RCC 7860 (cell line): ENCODE measurements around the gene CFAP126.
A peak's percentile ranks its signal among the peaks of the same experiment; 100 is the strongest.
"Not testable (repeated sequence)": the region's sequence is repeated elsewhere in the genome, so short reads cannot be mapped to it uniquely, and the experiment has no call there.

Experiments
- DNase-seq: peaks from one replicate; pipeline ENCODE4 v3.0.0-alpha.2; 2015; ENCODE audit warnings: low spot score
- FAIRE-seq: peaks from 2 replicates; lab custom pipeline; 2012; peaks lifted over from hg19 to GRCh38; lab: Jason Lieb, UNC

The CFAP126 gene, protein sequence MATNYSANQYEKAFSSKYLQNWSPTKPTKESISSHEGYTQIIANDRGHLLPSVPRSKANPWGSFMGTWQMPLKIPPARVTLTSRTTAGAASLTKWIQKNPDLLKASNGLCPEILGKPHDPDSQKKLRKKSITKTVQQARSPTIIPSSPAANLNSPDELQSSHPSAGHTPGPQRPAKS

DNA sequence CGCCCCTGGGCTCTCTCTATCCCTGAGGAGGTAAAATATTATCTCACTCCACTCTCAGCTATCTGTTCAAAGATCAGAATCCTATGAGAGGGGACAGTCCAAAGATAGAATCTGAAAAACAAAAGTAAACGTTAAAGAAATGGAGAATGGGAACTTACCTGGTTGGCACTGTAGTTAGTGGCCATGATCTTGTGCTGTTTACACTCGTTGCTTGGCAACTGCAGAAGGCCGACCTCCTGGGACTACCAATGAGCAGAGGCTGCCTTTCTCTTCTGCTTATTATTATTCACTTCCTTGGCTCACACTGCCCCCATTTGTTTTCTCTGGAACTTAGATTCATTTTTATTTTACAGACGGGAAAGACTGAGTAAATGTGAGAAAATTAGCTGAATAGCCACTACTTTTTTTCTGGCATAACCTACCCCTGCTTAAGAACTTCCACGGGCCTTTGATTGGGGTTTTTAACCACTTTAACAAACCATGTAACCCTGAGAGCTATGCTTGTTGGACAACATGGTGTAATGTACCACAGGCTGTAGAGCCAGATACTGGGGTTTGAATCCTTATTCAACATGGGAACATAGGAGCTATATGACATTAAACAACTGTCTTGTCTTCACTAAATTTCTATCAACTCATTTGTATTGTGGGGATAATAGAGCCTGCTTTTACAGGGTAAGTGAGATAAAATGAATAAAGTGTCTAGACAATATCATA is at the start of gene CFAP126:
Gene CFAP126 (minus strand): TSS at position 193 of the 717 bp plus-strand sequence. CDS start 8 bp downstream, at position 185.
- DNase-seq, result peak; percentile 56
- no peak for FAIRE-seq

DNA sequence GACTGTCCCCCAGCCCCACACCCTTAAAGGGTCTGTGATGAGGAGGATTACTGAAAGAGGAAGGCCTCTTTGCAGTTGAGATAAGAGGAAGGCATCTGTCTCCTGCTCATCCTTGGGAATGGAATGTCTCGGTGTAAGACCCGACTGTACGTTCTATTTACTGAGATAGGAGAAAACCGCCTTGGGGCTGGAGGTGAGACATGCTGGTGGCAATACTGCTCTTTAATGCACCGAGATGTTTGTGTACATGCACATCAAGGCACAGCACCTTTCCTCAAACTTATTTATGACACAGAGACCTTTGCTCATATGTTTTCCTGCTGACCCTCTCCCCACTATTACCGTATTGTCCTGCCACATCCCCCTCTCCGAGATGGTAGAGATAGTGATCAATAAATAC is 45.4 kb upstream of the CFAP126 start:
- DNase-seq, FAIRE-seq: not testable (repeated sequence)

DNA sequence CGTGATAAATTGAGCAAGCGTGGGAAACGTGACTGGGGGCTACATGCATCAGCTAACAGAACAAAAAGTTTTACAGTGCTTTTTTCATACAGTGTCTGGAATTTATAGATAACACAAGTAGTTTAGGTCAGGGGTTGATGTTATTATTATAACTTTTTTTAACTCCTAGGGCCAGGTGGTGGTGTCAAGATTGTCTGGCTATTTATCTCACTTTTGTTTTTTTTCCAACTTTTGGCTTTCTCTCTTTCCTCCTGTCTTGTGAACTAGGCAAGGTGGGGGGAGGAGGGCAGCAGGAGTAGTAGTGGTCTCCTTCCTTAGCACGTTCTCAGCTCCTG is 42.9 kb upstream of the CFAP126 start:
- FAIRE-seq, DNase-seq: not testable (repeated sequence)

DNA sequence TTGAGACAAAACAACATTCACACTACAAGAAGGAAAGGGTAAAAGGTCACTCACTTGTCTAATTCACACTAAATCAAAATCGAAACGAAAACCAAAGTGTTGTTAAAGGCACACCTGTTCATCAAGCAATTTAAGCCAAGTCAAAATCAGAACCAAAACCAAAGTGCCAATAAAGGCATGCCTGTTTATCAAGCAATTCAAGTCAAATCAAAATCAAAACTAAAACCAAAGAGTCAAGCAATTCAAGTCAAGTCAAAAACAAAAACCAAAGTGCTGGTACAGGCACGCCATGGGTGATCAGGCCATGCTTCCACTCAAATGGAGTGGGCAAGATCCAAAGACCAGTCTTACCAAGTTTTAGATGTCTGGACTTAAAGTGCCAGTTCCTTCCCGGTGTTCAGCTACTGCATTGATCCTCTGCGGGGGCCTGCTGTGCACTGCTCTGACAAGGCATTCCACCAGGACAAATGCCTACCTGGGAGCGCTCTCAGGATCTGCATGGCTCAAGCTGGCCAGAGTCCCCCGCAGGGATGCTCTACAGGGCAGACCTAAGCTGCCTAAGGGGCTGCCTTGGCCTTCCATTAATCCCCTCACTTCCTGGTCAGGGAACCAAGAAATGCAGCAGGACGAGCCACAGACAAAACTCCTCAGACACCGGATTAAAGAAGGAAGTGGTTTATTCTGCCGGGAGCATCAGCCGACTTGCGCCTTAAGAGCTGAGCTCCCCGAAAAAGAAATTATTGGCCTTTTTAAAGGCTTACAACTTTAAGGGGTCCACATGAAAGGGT is 42.4 kb upstream of the CFAP126 start:
- not testable (repeated sequence) for FAIRE-seq, DNase-seq

DNA sequence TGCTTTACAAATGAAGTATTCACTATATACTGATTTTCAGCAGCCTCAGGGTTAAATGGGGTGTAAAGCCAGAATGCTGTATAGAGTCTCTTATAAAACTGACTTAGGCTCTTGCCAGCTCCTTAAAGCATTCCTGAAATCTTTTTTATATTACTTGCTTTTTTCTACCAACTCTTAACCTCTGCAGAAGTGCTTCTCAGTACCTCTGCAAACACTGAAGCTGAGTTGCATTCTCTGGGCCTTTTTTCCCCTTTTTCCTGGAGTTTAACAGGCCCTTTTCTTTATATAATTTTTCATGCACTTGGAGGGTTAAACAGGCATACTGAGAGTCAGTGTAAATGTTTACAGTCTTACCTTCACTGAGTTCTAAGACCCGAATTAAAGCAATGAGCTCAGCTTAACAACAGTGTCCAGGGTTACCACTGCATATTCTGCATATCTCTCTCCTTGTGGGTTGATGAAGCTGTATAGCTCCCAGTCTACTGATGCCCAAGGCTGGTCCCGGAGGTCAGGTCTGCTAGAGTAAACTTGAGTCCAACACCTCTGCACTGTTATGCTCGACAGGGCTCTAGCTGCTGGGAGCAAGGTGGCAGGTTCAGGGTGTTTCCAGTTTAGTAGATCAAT is 40.9 kb upstream of the CFAP126 start:
- DNase-seq, result no peak
- FAIRE-seq, result no peak

DNA sequence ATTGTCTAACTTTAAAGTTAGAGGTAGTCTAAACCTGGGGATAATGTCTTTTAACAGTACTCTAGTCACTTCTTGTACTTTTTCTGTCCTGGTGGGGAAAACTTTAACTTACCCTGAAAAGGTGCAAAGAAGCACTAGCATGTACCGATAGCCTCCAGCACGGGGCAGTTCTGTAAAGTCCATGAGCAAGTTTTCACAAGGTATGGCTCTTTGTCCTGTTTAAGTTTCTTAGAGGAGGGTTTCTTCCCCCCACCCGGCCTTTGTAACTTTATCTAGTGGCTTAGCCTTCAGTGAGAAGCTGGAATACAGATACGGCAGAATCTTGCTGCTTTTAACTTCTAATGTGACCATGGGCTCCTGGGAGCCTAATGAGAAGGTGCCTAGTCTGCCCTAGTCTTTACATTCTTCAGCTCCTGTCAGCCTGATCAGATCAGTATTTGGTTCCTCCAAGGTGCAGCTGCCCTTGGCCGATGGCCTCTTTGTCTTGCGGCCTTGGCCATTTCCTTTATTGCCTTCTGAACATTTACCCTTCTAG is 39.8 kb upstream of the CFAP126 start:
- FAIRE-seq (no peak), DNase-seq (no peak)

DNA sequence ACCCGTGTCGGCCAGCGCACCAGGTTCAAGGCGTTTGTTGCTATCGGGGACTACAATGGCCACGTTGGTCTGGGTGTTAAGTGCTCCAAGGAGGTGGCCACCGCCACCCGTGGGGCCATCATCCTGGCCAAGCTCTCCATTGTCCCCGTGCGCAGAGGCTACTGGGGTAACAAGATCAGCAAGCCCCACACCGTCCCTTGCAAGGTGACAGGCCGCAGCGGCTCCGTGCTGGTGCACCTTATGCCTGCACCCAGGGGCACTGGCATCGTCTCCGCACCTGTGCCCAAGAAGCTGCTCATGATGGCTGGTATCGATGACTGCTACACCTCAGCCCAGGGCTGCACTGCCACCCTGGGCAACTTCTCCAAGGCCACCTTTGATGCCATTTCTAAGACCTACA is 38.9 kb upstream of the CFAP126 start:
- DNase-seq, FAIRE-seq: not testable (repeated sequence)

DNA sequence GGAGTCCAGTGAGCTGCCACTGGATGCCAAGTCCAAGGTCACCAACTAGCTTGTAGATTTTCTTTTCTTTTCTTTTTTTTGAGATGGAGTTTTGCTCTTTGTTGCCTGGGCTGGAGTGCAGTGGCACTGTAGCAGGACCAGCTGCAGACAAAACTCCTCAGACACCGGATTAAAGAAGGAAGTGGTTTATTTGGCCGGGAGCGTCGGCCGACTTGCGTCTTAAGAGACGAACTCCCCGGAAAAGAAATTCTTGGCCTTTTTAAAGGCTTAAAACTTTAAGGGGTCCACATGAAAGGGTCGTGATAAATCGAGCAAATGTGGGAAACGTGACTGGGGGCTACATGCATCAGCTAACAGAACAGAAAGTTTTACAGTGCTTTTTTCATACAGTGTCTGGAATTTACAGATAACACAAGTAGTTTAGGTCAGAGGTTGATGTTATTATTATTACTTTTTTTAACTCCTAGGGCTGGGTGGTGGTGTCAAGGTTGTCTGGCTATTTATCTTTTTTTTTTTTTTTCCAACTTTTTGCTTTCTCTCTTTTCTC is 36.4 kb upstream of the CFAP126 start:
- no peak for FAIRE-seq
- no peak for DNase-seq

DNA sequence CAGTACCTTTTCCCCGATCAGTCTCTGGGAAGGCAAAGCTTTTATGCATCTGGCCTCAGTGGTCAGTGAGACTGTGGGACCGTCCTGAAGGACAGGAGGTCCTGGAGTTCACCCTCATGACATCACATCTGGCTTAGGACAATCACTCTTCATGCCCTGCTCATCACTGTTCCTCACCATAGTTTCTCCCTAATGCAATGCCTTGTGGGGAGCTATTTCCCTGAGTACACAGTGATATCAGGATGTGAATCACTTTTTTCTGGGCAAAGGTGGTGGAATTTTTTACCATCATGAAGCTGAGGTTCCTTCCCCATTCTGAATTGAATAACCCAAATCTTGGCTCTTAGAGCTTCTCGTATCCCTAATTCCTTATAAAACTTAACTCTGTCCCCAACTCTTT is 34.8 kb upstream of the CFAP126 start:
- DNase-seq (no peak), FAIRE-seq (no peak)

DNA sequence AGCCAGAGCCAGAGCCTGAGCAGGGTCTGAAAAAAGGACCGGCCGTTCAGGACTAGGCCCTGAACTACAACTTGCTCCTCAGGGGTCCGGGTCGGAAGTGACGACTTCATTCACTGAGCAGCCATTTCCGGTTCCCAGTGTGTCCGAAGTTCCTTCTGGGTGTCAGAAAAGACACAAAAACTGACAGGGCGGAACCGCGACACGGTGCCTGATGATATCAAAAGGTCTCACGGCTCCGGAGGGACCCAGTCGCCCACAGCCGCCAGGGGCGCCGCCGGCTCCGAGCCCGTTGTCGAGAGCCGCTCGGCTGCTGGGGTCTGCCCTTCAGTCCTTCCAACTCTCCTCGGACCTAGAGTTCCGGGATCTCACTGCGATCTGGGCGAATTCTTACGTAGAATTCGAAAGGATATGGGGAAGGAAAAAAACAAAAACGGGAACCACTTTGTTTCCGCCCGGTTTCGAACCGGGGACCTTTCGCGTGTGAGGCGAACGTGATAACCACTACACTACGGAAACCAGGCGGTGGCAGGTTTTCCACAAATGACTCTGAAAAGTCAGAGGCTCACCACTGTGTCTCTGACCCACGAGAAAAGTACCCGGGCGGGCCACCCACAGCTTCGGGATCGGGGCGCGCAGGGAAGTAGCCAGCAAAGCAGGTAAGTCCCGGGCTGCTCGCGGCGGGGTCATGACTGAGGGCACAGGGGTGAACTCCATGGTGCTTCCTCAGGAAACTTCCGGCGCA is 31.8 kb upstream of the CFAP126 start:
- FAIRE-seq, result peak; percentile 2
- DNase-seq, result peak; percentile 94

DNA sequence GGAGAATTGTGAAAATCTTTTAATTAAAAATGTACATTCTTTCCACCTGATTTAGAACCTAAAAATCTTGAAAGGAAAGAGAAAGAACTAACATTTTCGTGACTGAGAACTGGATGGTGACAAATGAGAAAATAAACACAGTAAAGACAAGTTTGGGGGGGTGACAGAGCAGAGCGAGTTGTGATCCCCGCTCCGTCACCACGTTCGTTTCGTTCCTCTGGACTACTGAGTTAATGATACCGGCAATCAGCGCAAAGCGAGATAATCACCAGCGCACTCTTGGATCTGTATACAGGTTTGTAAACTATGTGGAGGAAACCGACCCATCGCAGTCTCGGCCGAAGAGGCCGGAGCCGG is 31.2 kb upstream of the CFAP126 start:
- DNase-seq, result no peak

DNA sequence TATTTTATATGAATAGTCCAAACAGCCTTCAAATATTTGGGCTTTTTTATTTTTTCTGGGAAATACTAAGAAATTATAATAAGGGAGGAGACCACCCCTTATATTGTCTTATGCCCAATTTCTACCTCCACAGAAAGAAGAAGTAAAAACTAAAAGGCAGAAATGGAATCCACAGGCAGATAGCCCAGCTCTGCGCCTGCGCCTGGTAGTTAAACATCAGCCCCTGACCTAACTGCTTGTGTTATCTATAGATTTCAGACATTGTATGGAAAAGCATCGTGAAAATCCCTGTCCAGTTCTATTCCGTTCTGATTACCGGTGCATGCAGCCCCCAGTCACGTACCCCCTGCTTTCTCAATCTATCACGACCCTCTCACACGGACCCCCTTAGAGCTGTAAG is 29.4 kb upstream of the CFAP126 start:
- not testable (repeated sequence) for FAIRE-seq, DNase-seq

More for the DNA sequence above, 31.2 kb upstream of the CFAP126 start:
- no peak for FAIRE-seq

DNA sequence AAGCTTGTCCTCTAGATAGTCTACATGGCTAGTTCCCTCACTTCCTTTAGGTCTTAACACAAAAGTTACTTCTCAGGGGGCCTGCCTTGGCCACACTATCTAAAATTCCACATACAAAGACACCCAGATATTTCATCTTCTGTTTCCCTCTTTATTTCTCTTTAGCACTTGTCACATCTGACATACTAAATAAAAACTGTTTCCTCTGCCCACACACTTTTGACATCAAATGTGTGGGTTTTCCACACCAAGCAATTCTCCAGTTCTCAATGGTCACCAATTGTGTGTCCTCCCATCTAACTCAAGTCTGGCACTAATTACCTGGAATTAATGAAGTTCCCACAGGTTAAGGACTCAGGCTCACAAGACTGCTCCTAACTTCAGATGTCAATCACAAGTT is 25.5 kb upstream of the CFAP126 start:
- FAIRE-seq, result no peak
- DNase-seq, result no peak

DNA sequence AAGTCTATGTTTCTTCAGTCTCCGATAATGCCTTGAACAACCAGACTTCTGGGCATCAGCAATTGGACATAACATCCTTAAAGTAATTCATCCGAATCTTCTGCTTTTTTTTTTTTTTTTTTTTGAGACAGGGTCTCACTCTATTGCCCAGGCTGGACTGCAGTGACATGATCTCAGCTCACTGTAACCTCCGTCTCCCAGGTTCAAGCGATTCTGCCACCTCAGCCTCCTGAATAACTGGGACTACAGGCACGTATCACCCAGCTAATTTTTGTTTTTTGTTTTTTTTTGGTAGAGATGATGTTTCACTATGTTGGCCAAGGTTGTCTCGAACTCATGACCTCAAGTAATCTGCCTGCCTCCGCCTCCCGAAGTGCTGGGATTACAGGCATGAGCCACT is 23.9 kb upstream of the CFAP126 start:
- FAIRE-seq (no peak), DNase-seq (no peak)

DNA sequence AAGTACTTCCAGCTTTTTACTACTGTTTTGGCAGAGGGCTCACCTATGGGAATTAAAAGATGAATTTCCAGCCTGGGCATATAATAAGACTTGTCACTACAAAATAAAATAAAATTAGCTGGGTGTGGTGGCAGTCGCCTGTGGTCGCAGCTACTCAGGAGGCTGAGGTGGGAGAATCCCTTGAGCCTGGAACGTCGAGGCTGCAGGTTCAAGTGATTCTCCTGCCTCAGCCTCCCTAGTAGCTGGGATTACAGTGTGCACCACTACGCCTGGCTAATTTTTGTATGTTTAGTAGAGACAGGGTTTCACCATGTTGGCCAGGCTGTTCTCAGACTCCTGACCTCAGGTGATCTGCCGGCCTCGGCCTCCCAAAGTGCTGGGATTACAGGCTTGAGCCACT is 23.5 kb upstream of the CFAP126 start:
- not testable (repeated sequence) for DNase-seq, FAIRE-seq

DNA sequence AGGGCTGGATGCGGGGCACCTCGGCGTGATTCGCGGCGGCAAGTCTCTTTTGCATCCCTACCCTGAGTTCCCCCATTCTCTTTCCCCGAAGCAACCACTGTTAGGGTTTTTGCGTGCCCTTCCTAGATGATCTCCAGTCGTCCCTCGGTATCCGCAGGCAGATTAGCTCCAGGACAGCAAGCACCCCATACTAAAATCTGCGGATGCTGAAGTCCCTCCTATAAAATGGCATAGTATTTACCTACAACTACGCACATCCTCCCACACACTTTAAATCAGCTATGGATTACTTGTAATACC is 22.8 kb upstream of the CFAP126 start:
- no peak for FAIRE-seq
- DNase-seq, result no peak

DNA sequence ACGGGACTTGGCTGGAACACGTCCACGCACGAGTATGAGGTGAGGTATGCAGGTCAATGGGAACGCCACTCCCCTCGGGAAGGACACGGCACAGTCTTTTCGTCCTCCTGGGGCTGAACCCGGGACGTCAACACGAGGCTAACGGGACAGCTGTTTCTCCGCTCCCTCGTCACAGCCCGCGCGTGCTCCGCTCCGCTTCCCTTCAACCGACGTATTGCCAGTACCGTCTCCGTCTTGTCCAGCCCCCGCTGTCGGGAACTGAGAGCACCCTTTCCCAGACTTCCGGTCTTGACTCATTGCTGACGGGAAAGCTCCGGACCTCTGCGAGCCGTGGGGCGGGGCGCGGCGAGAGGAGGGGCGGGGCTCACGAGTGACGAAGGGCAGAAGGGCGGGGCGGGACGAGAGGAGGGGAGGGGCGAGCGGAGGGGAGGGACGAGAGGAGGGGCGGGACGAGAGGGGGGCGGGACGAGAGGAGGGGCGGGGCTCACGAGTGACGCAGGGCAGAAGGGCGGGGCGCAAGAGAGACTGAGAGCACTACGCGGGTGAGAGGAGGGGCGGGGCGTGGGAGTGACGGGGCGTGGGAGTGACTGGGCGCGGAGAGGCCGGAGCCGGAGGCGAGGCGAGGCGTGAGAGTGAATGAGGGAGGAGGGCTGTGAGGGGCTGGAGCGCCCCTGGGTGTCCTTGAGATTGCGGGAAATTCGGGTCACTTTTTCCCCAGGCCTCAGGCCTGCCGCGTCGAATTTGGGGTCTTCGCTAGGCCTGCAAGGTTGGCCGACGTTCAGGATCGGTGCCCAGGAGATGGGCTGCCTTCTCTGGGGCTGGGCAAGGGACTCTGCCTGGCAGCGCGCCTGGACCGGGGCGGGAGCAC is 22.2 kb upstream of the CFAP126 start:
- FAIRE-seq (no peak), DNase-seq (peak; percentile 95)

DNA sequence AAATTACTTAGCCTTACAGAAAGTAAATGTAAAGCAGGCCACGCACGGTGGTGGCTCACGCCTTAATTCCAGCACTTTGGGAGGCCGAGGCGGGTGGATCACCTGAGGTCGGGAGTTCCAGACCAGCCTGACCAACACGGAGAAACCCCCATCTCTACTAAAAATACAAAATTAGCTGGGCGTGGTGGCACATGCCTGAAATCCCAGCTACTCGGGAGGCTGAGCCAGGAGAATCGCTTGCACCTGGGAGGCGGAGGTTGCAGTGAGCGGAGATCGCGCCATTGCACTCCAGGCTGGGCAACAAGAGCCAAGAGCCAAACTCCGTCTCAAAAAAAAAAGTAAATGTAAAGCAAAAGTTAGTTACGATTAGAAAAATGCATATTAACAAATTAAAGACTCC is 21.5 kb upstream of the CFAP126 start:
- FAIRE-seq, DNase-seq: not testable (repeated sequence)

DNA sequence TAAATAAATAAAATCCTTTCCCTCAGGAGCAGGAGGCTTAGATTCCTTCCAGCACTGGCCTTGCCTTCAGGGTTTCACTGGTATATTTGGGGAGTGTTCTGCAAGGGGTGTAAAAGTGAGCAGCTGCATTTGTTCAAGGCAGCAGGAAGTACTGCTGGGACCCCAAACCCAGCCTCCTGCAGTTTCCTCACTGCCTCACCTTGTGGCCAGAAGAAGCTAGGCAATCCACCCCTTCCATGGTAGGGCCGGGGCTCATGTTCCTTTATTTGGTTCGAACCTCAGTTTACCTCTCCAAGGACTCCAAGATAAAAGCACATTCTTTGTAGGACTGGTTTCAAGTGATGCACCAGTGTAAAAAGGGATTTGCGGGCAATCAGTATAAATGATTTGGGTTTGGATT is 21.0 kb upstream of the CFAP126 start:
- FAIRE-seq (no peak), DNase-seq (no peak)
